HEK293T (cell line): ENCODE measurements around the gene OR51A4.
"Not testable (repeated sequence)": the region's sequence is repeated elsewhere in the genome, so short reads cannot be mapped to it uniquely, and the experiment has no call there.

Experiments used
- CTCF ChIA-PET: fragments of 350-600 bp; formaldehyde crosslinking; extraction: SDS; loops from one replicate; lab custom pipeline; 2021; ENCODE audit warnings: antibody characterized with exemption, inconsistent platforms; lab: Yijun Ruan, JAX
- POLR2A ChIA-PET: fragments of 350-600 bp; formaldehyde crosslinking; extraction: SDS; loops from one replicate; lab custom pipeline; 2020; ENCODE audit warnings: antibody characterized with exemption, inconsistent platforms; lab: Yijun Ruan, JAX
- DNase-seq: peaks from one replicate; pipeline ENCODE4 v3.0.0; 2012; ENCODE audit warnings: mixed read lengths; ENCODE audit errors: extremely low spot score
- ARNT ChIP-seq: fragments of 450-650 bp; IDR thresholded peaks from 2 replicates; pipeline ENCODE4 v1.6.1; 2017; ENCODE audit warnings: mild to moderate bottlenecking
- BHLHE40 ChIP-seq: fragments of 450-650 bp; IDR thresholded peaks from 2 replicates; pipeline ENCODE4 v1.6.1; 2016; ENCODE audit warnings: mild to moderate bottlenecking, moderate library complexity, borderline replicate concordance
- CTBP1 ChIP-seq: fragments of 450-650 bp; IDR thresholded peaks from 2 replicates; pipeline ENCODE4 v1.6.1; 2016; ENCODE audit warnings: borderline replicate concordance
- ELF4 ChIP-seq: fragments of 450-650 bp; IDR thresholded peaks from 2 replicates; pipeline ENCODE4 v1.6.1; 2017; ENCODE audit warnings: antibody characterized with exemption
- FOXA1 ChIP-seq: fragments of 450-650 bp; IDR thresholded peaks from 2 replicates; pipeline ENCODE4 v1.6.1; 2016; ENCODE audit warnings: mild to moderate bottlenecking
- FOXK2 ChIP-seq: fragments of 450-650 bp; IDR thresholded peaks from 2 replicates; pipeline ENCODE4 v1.6.1; 2016; ENCODE audit warnings: mild to moderate bottlenecking
- FOXM1 ChIP-seq: fragments of 450-650 bp; IDR thresholded peaks from 2 replicates; pipeline ENCODE4 v1.6.1; 2017; ENCODE audit warnings: mild to moderate bottlenecking, borderline replicate concordance
- HDGF ChIP-seq: fragments of 450-650 bp; IDR thresholded peaks from 2 replicates; pipeline ENCODE4 v1.6.1; 2017; ENCODE audit warnings: antibody characterized with exemption, borderline replicate concordance
- L3MBTL2 ChIP-seq: fragments of 450-650 bp; conservative IDR thresholded peaks from 2 replicates; pipeline ENCODE4 v1.6.1; 2016; ENCODE audit warnings: mild to moderate bottlenecking
- LEF1 ChIP-seq: fragments of 450-650 bp; IDR thresholded peaks from 2 replicates; pipeline ENCODE4 v1.6.1; 2017; ENCODE audit warnings: mild to moderate bottlenecking, borderline replicate concordance
- NFRKB ChIP-seq: fragments of 450-650 bp; IDR thresholded peaks from 2 replicates; pipeline ENCODE4 v1.6.1; 2016; ENCODE audit warnings: mild to moderate bottlenecking, moderate library complexity
- SP1 ChIP-seq: fragments of 450-650 bp; IDR thresholded peaks from 2 replicates; pipeline ENCODE4 v1.6.1; 2017
- SUZ12 ChIP-seq: fragments of 450-650 bp; IDR thresholded peaks from 2 replicates; pipeline ENCODE4 v1.6.1; 2016; ENCODE audit warnings: mild to moderate bottlenecking
- TARDBP ChIP-seq: fragments of 450-650 bp; IDR thresholded peaks from 2 replicates; pipeline ENCODE4 v1.6.1; 2016
- ZNF384 ChIP-seq: fragments of 450-650 bp; IDR thresholded peaks from 2 replicates; pipeline ENCODE4 v1.6.1; 2016
- TF ChIP-seq, protein P1 (sequence below): fragments of 450-650 bp; IDR thresholded peaks from 2 replicates; pipeline ENCODE4 v1.6.1; 2016

The OR51A4 gene

DNA sequence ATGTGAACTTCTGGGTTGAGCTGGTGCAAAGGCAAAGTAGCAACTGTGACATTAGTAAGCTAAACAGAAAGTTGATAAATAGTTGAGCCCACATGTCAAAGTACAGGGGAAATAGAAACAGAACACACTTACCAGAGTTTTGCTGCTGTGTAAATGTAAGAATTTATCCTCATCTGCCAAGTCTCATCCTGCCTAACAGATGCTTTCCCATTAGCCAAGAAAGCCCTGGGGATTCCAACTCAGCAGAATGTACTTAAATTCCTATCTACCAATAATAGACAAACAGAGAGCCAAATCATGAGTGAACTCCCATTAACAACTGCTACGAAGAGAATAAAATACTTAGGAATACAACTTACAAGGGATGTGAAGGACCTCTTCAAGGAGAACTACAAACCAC is 15.4 kb upstream of the OR51A4 start:
- ChIA-PET POLR2A (no interaction called here), CTCF (no interaction called here)
- TF ChIP-seq FOXA1, result no peak
- TF ChIP-seq FOXM1, result no peak
- no peak for TF ChIP-seq HDGF
- no peak for TF ChIP-seq FOXK2
- no peak for TF ChIP-seq LEF1
- TF ChIP-seq CTBP1, result no peak
- DNase-seq, result no peak

DNA sequence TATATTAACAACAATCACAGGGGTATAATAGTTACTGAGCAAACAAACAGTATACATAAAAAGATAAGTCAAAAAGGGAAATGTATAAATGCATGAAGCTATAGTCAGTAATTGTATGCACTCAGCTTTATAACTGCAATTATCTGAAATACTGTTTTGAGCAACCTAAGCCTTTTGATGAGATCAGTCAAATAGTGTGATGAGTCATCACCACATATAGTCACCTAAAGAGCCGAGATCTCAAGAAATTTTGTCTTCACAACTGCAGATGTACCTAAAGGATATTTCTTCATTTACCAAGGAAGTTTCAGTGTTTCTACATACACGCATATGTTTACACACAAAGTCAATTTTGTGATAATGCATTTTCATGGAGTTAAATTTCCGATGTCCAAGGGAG is 13.5 kb upstream of the OR51A4 start:
- ChIA-PET CTCF (no interaction called here), POLR2A (no interaction called here)
- TF ChIP-seq, protein P1, sequence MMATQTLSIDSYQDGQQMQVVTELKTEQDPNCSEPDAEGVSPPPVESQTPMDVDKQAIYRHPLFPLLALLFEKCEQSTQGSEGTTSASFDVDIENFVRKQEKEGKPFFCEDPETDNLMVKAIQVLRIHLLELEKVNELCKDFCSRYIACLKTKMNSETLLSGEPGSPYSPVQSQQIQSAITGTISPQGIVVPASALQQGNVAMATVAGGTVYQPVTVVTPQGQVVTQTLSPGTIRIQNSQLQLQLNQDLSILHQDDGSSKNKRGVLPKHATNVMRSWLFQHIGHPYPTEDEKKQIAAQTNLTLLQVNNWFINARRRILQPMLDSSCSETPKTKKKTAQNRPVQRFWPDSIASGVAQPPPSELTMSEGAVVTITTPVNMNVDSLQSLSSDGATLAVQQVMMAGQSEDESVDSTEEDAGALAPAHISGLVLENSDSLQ, result no peak
- TF ChIP-seq LEF1 (no peak), BHLHE40 (no peak), NFRKB (no peak), SUZ12 (no peak), SP1 (no peak), ELF4 (no peak), CTBP1 (no peak), FOXA1 (no peak), FOXM1 (no peak), ARNT (no peak), HDGF (no peak), TARDBP (no peak), L3MBTL2 (no peak), ZNF384 (no peak), FOXK2 (no peak)
- DNase-seq, result no peak

DNA sequence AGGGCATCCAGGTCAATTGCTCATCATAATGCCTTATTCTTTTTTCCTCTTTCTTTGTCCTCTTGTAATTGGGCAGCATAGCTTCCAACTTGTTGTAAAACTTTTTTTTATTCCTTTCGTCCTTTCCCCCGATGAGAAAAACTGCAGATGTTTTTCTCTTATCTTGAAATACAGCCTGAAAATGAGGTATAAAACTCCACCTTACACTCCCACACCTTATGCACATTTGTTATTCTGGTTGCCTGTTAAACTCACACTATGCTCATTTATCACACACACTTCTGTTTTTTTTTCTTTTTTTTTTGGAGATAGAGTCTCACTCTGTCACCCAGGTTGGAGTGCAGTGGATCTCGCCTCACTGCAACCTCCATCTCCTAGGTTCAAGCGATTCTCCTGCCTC is 10.0 kb upstream of the OR51A4 start:
- POLR2A ChIA-PET, result no interaction called here
- CTCF ChIA-PET, result no interaction called here
- no peak for DNase-seq
- TF ChIP-seq FOXM1 (no peak), HDGF (no peak), L3MBTL2 (no peak), LEF1 (no peak), SUZ12 (no peak), BHLHE40 (no peak), NFRKB (no peak), FOXA1 (no peak), ELF4 (no peak), FOXK2 (no peak), SP1 (no peak), CTBP1 (no peak), ZNF384 (no peak), TARDBP (no peak), ARNT (no peak)
- TF ChIP-seq, protein P1, result no peak

DNA sequence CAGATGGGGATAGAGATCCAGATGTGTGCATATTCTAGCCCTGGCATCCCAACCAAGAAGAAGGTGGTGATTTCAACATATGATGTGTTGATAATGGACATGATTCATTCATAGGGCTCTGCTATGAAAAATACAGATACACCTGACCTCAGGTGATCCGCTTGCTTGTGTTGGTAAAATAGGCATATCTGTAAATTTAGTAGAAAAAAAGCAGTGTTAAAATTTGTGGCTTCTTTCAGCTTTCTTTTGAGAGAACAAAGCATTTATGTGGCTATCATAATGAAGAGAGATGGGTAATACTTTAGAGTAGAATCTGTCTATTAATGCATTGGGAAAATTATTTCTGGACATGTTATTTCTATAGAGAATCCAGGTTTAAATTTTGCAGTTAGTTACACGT is 8.2 kb upstream of the OR51A4 start, which contains the start of gene OR51A2:
TSS of gene OR51A2 (minus strand) at position 101 of the 400 bp plus-strand sequence. CDS start at position 101, 0 bp downstream.
- POLR2A ChIA-PET, DNase-seq, CTCF ChIA-PET: not testable (repeated sequence)

DNA sequence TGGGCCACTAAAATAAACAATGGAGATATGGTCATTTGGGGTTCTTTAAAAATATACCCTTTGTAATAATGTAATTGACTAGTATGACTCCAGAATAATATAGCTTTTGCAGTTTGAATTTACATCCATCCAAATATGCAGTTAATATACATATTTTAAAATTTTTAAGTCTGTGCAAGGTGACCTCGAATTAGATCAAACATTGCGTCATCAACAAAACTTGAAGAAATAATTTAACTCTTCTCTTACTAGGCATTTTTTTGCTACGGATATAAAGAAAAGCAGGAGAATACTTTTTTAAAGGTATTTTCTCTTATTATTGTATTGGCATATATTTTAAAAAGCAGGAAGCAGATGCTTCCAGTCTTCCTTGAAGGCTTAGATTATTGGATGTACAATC is 10.7 kb downstream of the OR51A4 start:
- TF ChIP-seq CTBP1 (no peak), SP1 (no peak), FOXK2 (no peak), NFRKB (no peak), ELF4 (no peak), ZNF384 (no peak), FOXM1 (no peak), HDGF (no peak), ARNT (no peak), SUZ12 (no peak), FOXA1 (no peak), L3MBTL2 (no peak), LEF1 (no peak)
- TF ChIP-seq, protein P1, result no peak
- DNase-seq, result no peak
- ChIA-PET POLR2A (no interaction called here), CTCF (no interaction called here)

DNA sequence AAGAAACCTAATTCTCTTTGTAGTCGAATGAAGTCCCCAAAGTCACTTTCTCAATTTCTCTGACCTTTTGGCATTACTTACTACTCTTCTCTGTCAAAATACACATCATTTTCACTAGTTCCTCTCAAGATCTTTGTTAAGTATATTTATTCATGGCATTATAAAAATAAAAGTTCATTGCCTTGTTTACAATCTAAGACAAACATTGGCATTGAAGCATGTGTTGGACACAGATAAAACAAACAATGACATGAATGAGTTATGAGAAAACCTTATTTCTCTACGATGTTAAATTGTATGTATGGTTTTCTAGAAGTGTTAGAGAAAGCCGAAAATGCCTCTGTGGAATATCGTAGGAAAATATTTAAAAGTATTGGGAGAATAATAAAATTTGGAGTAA is 14.7 kb downstream of the OR51A4 start:
- POLR2A ChIA-PET, result no interaction called here
- CTCF ChIA-PET, result no interaction called here
- no peak for DNase-seq
- TF ChIP-seq HDGF, result no peak
- TF ChIP-seq TARDBP, result no peak
- TF ChIP-seq ZNF384, result no peak
- TF ChIP-seq ELF4, result no peak
- no peak for TF ChIP-seq FOXK2
- TF ChIP-seq, protein P1, result no peak
- TF ChIP-seq BHLHE40, result no peak
- TF ChIP-seq FOXA1, result no peak
- TF ChIP-seq ARNT, result no peak
- no peak for TF ChIP-seq CTBP1
- TF ChIP-seq SP1, result no peak
- no peak for TF ChIP-seq LEF1
- no peak for TF ChIP-seq SUZ12
- no peak for TF ChIP-seq FOXM1
